ENCODE data around the gene ZDHHC19.
"Not testable (repeated sequence)": the region's sequence is repeated elsewhere in the genome, so short reads cannot be mapped to it uniquely, and the experiment has no call there.

The ZDHHC19 gene

DNA sequence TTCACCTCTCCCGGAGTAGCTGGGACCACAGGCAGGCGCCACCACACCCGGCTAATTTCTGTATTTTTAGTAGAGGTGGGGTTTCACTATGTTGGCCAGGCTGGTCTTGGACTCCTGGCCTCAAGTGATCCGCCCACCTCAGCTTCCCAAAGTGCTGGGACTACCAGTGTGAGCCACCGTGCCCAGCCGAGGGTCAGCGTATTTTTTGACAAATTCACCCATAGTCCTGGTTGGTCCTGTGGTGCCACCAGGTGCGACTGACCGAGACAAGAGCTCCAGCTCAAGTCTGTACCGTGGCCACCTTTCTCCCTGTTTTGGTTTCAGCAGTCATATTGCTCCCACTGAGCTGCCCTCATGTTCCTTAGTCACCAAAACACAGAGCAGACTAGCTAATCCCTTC lies 13.9 kb upstream of the ZDHHC19 start:
- no peak for DNase-seq

DNA sequence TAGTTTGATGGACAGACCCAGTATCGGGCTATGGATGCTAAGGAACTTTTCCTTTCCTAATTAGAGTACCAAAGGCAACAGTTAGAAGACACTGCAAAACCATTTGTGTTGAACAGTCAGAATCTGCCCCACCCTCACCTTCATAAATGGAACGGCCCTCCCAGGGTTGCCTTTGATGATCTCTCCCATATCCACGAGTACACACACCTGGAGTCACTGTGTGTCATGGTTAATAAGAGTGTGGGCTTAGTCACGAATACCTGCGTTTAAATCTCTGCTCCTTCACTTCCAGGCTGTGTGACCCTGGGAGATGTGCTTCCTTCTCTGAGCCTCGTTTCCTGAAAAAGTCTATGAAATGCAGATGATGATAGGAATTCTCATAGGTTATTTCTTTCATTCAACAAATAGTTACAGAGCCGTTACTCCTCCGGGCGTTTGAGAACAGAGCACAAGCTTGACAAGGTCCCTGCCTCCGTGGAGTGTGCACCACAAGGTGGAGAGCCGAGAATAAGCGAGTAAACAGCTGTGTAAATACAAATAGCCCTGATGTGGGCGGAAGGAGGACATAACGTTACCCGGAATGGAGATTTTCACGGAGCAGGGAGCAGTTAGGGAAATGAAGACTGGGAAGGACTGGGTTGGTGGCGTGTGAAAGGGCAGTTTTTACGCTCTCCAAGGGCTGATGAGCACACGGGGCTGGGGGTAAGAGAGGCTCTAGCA lies 11.8 kb upstream of the ZDHHC19 start:
- no peak for DNase-seq

DNA sequence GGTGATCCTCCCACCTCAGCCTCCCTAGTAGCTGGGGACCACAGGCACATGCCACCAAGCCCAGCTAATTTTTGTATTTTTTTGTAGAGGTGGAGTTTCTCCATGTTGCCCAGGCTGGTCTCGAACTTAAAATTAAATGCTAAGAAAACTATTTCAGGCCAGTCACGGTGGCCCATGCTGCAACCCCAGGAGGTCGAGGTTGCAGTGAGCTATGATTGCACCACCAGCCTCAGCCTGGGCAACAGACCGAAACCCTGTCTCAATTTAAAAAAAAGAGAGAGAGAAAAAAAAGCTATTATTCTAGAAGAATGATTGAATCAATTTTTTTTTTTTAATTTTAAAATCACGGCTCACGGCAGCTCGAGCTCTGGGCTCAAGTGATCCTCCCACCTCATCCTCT lies 9.8 kb upstream of the ZDHHC19 start:
- no peak for DNase-seq

DNA sequence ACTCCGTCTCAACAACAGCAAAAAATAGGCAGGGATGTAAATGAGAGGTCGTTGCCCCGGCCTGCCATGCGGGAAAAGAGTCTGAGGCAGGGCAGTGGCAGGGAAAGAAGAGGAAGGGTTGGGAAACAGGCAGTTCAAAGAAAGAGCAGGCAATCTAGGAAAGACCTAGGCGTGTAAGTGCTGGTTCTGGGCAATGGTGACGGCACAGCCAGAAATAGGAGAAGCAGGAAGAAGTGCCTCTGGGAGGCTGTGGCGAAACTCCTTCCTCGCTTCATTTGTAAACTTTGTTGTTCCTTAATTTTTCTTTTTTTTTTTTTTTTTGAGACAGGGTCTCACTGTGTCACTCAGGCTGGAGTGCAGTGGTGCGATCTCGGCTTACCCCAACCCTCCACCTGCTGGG lies 9.4 kb upstream of the ZDHHC19 start:
- DNase-seq = no peak

DNA sequence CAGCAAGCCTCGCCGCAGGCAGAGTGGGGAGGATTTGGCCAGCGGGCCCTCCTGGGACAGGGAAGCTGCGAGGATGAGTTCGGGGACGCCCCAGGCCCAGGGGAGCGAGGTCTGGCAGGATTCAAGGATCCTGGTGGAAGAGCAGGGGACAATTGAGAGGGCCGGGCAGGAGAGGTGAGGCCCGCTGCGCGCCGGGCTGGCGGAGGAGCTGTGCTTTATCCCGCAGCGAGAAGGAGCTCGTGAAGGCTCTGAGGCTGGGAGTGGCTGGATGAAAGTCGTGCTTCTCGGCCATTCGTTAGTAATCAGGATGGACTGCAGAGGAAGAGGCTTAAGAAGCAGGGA lies 8.7 kb upstream of the ZDHHC19 start:
- no peak for DNase-seq

DNA sequence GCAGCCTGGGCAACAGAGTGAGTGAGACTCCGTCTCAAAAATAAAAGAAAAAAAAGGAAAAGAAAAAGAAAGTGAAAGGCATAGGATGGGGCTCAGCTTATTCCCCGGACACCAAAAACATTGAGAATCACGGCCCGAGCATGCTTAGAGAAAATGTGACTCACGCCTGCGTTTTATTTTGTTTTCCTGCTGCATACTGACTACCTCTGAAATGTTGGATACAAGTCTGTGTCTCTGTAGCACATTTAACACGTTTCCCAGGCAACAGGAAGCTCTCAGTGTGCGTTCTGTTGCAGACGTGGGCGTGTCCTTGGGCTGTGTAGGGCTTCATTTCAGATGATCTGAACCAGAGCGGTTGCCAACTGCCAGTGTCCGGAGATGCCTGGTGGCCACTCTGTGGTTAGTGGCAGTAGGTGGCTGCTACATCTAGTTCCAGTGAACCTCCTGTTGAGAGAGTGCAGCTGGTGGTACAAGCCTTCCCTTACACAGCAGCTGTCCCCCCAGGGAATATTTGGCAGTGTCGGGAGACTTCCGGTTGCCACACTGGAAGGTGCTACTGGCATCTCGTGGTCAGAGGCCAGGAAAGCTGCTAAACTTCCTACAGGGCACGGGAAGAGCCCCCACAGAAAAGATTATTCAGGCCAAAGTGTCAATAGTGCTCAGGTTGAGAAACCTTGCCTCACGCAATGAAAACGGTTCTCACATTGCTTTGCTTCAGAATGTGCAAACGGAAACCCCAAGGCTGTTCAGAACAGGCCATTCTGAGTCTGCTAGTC lies 8.2 kb upstream of the ZDHHC19 start:
- DNase-seq = peak; percentile 86

DNA sequence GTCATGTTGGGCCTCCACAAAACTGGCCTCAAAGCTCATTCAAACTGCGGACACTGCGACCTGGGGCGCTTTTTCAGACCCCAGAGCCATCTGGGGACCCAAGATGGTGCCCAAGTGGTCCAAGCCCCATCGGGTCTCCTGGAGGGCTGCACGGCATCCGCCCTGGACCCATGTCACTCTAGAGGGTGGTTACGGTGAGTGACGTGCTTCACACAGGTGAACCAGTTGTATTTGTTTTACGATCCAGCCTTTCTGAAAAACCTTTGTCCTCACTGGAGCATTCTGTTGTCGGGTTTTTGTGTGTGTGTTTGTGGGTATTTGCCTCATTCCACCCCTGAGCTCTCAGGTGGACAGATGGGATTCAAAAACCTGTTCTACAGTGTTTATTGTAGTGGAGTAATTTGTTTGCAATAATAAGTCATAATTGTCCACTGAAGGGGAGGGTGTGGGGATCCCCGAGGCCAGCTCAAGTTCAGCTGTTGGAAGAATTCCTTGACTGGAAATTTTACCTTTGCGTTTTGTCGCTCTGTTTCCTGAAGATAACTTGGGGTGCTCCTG lies 7.0 kb upstream of the ZDHHC19 start:
- DNase-seq = no peak

DNA sequence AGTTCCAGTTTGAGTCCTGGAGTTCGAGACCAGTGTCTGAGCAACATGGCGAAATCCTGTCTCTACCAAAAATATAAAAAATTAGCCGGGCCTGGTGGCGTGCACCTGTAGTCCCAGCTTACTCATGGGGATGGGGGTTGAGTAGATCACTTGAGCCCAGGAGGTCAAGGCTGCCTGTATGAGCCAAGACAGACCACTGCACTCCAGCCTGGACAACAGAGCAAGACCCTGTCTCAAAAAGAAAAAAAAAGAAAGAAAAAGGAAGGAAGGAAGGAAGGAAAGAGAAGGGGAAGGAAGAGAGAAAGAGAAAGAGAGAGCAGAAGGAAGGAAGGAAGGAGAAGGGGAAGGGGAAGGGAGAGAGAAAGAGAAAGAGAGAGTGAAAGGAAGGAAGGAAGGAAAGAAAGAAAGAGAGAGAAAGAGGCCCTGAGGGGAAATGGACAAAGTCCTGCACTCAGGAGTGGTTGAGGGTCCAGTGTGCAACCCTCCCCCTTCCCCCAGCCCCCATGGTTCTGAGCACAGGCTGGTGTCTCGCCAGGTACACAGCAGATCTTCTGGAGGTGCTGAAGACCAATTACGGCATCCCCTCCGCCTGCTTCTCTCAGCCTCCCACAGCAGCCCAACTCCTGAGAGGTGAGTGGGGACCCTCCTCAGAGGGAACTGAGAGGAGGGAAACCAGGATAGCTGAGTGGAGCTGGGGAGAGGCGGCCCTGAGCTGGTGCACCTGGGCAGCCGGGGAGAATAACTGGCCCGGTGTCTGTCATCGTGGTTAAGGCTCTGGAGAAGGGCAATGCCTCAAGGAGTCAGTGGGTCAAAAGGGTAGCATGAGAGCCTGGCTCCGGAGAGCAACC lies 6.3 kb upstream of the ZDHHC19 start:
- DNase-seq = no peak

DNA sequence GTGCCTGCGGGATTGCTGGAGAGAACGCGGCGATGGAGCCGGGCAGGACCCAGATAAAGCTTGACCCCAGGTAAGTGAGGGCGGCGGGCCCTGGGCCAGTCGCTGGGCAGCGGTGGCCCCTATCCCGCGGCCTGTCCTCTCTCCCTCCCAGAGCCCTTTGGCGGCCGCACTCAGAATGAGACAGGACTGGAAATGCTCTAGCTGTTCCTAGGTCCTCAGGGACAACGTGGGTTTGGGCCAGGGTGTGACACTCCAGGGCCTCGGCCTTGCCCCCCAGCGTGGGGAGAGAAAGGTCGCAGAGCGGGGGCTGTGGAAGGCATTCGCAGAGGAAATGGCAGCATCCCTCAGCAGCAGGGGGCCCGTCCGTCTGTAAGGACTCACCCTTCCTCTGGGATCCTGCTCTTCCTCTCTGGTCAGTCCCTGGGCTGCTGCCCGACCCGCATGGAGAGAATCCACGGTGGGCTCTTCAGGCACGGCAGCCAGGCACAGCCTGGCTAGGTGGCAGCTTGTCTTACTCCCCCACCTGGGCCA lies 5.5 kb upstream of the ZDHHC19 start:
- no peak for DNase-seq

DNA sequence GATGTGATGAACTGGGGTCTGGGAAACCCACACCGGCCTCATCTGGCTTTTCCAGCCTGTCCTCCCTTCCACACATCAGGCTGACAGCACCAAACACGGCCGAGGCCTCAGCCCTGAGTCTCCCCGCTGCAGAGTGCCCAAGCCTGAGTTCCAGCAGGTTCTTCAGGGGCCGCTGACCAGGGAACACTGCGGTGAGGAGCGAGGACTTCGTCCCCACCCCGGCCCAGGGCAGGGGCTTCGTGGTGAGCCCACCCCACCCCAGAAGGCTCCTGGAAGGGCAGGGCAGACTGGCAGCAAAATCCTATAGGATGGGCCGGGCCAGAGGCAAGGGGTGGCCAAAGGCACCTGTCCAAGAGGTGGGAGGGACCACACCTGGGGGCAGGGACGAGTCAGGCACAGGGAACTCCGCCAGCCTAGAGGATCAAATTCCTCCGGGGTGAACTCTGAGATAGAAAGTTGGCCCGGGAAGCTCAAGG lies 4.9 kb upstream of the ZDHHC19 start, which contains the start of gene SLC51A:
SLC51A (plus strand) TSS at position 446 of the 476 bp plus-strand sequence. CDS start 179 bp downstream, outside the sequence.
- no peak for DNase-seq

DNA sequence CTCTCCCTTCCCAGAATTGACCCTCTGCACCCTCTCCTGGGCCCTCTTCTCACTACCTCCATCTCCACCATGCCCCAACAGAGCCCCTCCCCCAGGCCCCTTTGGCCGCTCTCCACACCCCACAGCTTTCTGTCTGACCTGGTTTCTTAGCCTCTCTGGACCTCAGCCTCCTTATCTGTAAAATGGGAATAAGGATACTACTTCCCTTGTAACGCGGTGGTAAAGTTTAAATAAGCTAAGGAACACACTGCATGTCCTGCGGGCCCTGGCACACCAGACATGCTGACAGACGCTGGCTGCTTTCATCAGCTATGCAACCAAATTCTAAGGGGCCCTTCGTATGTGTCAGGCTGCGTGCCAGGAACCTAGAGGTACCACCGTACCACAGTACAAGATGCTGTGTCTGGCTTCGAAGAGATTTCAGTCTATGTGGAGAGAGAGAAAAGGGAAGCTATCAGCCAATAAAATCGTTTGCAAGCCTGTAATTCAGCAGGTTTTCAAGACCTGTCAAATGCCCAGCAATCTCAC lies 4.4 kb upstream of the ZDHHC19 start:
- no peak for DNase-seq

DNA sequence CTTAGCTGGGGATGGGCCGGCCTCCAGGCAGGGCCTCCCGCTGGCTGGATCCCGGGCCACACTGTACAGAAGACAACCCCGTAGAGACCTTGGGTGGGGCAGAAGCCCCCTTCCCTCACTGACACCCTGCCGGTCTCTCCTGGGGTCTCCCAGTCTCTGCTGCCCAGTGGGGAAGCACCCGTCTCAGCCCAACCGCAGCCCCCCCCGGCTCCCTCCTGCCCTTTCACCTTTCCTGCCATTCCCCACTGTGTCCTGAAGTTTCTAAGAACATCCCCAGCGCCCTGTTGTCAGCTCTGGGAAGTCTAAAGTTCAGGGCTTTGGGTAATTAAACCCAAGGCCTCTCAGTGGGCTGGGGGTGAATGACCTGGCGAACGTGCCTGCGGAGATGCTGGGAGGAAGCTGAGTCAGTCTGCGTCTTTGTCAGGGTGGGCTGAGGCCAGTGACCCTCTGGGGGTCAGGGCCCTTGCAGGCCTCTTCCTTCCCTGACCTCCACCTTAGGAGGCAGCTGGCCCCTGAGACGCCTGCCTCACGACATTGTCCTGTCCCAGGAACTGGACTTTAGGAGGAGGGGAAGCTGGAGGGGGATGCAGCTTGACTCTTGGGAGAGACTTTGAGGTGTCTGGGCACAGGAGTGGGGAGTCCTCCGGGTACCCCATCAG lies 3.7 kb upstream of the ZDHHC19 start:
- no peak for DNase-seq

DNA sequence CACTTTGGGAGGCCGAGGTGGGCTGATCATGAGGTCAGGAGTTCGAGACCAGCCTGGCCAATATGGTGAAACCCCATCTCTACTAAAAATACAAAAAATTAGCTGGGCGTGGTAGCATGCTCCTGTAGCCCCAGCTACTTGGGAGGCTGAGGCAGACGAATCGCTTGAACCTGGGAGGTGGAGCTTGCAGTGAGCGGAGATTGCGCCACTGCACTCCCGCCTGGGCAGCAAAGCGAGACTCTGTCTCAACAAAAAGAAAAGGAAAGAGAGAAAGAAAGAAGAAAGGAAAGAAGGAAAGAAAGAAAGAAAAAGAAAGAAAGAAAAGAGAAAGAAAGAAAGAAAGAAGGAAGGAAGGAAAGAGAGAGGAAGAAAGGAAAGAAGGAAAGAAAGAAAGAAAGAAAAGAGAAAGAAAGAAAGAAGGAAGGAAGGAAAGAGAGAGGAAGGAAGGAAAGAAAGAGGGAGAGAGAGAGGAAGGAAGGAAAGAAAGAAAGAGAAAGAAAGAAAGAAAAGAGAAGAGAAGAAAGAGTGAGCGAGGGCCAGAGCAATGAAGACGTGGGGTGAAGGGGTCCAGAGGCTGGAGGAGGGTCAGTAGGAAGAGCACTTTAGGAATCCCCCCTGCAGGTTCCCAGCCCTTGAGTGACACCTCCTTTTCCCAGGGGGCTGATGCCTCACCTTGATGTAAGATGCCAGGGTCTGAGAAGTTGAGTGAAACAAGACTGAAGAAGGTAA lies 1.1 kb downstream of the ZDHHC19 start:
- DNase-seq = not testable (repeated sequence)

DNA sequence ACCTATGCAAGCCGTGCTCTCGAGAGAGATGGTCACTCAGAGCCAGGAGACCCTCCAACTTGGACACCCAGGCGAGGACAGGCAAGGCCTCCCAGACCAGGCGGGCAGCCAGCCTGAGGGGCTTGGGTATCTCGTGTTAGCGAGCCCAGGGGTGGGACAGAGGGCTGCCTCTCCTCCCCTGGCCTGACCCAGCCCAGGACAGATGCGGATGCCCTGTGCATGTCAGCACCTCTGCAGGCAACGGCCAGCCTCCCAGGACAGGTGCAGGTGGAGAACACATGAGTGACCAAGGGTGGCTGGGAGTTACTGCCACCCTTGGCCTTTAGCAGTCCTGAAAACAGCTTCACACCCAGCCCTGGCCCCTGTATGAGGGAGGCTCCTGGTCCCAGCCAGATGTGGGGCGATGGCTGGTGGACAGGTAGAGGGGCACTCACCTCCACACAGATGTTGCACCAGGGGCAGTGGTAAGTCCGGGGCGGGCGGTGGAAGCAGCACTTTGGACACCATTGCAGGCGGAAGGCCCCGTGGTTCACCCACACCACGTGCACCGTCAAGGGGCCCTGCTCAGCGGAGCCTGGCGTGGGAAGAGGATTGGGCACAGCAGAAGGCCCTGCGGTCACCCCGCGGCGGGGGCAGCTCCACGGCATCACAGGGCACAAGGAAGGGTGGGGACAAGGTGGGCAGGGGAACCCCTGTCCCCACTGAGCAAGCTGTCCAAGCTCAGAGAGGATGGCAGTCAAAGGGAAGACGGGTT lies 2.1 kb downstream of the ZDHHC19 start:
- no peak for DNase-seq

DNA sequence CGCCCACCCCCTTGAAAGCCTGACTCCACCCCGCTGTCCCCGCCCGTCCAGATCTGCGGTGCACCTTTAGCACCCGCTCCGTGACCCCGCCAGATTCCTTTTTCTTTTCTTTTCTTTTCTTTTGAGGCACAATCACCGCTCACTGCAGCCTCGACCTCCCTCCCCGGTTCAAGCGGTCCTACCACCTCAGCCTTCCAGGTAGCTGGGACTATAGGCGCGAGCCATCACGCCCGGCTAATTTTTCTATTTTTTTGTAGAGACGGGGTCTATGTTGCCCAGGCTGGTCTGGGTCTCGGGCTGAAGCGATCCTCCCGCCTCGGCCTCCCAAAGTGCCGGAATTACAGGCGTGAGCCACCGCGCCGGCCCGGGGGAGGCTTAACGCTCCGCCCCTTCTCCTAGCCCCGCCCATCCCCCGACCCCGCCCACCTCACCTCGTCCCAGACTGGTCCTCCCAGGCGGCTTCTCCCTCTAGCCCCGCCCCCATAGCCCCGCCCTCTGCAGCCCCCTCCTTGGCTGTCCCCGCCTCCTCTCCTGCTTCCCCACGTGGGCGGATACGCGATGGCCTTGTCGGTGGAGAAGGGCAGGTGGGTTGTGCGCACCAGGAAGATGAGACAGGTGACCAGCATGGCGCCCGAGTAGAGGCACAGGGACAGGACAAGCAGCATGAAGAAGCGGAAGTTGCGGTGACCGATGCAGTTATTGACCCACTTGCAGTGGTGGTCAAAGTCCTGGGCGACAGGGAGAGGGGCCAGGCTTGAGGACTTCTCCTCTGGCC lies 3.2 kb downstream of the ZDHHC19 start:
- peak; percentile 14 for DNase-seq

DNA sequence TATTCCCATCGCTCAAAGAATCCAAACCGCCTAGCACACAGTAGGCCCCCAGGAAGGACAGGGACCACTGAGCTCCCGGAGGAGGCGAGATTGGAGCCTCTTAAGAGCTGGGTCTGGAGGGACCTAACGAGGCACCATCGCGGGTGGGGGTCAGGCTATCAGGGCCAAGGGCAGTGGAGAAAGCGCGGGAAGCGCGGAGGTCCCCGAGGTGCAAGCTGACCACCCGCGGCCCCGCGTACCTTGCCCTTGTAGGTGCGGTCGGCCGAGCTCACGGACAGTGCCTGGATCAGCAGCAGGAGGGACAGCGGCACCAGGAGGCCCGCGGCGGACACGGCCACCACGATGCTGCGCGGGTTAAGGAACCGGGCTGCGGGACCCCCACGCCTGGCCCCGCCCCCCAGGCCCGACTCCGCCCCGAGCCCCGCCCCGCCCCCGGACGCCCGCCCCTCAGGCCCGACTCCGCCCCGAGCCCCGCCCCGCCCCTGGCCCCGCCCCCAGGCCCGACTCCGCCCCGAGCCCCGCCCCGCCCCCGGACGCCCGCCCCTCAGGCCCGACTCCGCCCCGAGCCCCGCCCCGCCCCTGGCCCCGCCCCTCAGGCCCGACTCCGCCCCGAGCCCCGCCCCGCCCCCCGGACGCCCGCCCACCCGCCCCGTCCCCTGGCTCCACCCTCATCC lies 3.9 kb downstream of the ZDHHC19 start:
- no peak for DNase-seq

DNA sequence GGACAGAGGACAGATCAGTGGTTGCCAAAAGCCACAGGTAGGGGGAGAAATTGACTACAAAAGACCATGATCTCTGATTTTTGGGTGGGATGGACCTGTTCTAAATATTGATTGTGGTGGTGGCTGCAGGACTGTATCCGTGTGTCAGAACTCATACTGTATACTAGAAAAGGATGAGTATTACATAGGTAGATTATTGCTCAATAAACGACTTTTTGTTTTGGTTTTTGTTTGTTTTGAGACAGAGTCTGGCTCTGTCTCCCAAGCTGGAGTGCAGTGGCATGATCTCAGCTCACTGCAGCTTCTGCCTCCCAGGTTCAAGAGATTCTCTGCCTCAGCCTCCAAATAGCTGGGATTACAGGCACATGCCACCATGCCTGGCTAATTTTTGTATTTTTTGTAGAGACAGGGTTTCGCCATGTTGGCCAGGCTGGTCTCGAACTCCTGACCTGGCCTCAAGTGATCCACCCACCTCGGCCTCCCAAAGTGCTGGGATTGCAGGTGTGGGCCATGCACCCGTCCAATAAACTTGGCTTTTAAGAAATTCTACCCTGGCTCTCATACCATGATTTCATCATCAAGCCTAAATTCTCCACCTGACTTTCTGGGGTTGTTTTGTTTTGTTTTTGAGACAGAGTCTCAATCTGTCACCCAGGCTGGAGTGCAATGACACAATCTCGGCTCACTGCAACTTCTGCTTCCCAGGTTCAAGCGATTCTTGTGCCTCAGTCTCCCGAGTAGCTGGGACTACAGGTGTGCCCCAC lies 5.6 kb downstream of the ZDHHC19 start:
- DNase-seq = not testable (repeated sequence)

DNA sequence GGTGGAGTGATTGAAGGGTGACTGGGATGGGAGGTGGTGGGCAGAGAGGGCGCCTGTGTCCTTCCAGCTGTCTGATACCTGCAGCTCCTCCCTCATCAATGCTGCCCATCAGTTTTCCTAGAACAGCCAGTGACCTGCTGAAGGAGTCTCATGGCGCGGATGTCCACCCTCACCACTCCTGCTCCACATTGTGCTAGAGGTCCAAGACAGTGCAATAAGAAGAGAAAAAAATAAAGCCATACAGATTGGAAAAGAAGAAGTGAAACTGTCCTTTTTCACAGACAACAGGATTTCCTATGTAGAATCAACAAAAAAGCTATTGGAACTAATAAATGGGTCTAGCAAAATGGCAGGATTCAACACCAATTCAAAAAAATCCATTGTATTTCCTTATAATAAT lies 7.4 kb downstream of the ZDHHC19 start:
- no peak for DNase-seq
